PFSK-1 (cell line): ENCODE measurements around the gene ST6GALNAC2.

Experiments
- FOXP2 ChIP-seq: optimal IDR thresholded peaks from 2 replicates; pipeline ENCODE3; 2011; ENCODE audit warnings: borderline replicate concordance, control low read depth, inconsistent platforms; ENCODE audit not compliant: insufficient read depth; ENCODE audit errors: extremely low read length, extremely low read depth
- POLR2AphosphoS5 ChIP-seq: IDR thresholded peaks from 2 replicates; pipeline ENCODE4 v1.6.1; 2012; ENCODE audit warnings: low read depth, mild to moderate bottlenecking, control low read depth, low read length, moderate library complexity
- REST ChIP-seq, 2 experiments: IDR thresholded peaks; 2 replicates each; pipeline versions ENCODE4 v1.6.1 to v1.8.0; 2011 to 2012; ENCODE audit warnings: low read depth in 2 of 2, low read length in 2 of 2, control low read depth in 1 of 2, inconsistent platforms in 1 of 2, mild to moderate bottlenecking in 1 of 2, moderate library complexity in 1 of 2; ENCODE audit not compliant: insufficient read depth in 1 of 2
- SIN3A ChIP-seq: IDR thresholded peaks from 2 replicates; pipeline ENCODE4 v1.6.1; 2012; ENCODE audit warnings: mild to moderate bottlenecking, low read length, moderate library complexity, borderline replicate concordance; ENCODE audit not compliant: insufficient read depth
- TAF1 ChIP-seq: IDR thresholded peaks from 2 replicates; pipeline ENCODE4 v1.6.1; 2012; ENCODE audit warnings: low read length, control low read depth, borderline replicate concordance; ENCODE audit not compliant: insufficient read depth

ST6GALNAC2 gene

GRCh38 chr17:76556765-76557367, 28.8 kb downstream of the ST6GALNAC2 start:
- no peak; the same call in 1 of the 2 replicates for TF ChIP-seq SIN3A
- no peak for TF ChIP-seq POLR2AphosphoS5
- no peak for TF ChIP-seq FOXP2
- TF ChIP-seq REST (IDR thresholded peaks at IDR 0.05; ENCODE audit: insufficient read depth in 1 of 2, low read depth in 2 of 2, low read length in 2 of 2) = no peak
- TF ChIP-seq TAF1 = no peak

- TF ChIP-seq TAF1 = no peak
- TF ChIP-seq FOXP2 = no peak
- TF ChIP-seq REST (IDR thresholded peaks at IDR 0.05; ENCODE audit: insufficient read depth in 1 of 2, low read depth in 2 of 2, low read length in 2 of 2) = no peak
- no peak for TF ChIP-seq POLR2AphosphoS5
- TF ChIP-seq SIN3A = no peak
Measured at GRCh38 chr17:76554131-76554530, 31.5 kb downstream of the ST6GALNAC2 start.

- no peak for TF ChIP-seq POLR2AphosphoS5
- TF ChIP-seq REST (IDR thresholded peaks at IDR 0.05; ENCODE audit: insufficient read depth in 1 of 2, low read depth in 2 of 2, low read length in 2 of 2) = no peak
- TF ChIP-seq TAF1 = no peak
Measured at GRCh38 chr17:76553178-76553908, 32.3 kb downstream of the ST6GALNAC2 start.

- TF ChIP-seq POLR2AphosphoS5 (no peak), TAF1 (no peak), SIN3A (no peak), REST (IDR thresholded peaks at IDR 0.05; ENCODE audit: insufficient read depth in 1 of 2, low read depth in 2 of 2, low read length in 2 of 2) (no peak), FOXP2 (no peak)
Measured at GRCh38 chr17:76551685-76552084, 34.0 kb downstream of the ST6GALNAC2 start.
